Endothelial cell (in vitro differentiated cells): ENCODE results near the gene SLC7A4. TPM values are rescaled to one million over a fixed set of nuclear protein-coding genes. Genes with fewer than 3 reads are reported as not detected.

ENCODE experiments used
- DNase-seq: peaks from one replicate; pipeline ENCODE4 v3.0.0; 2021; ENCODE audit warnings: low spot score
- H3K27ac Mint-ChIP-seq: one replicate; pipeline ENCODE4 v1.8.0; 2021; ENCODE audit warnings: mixed read lengths, inconsistent platforms; ENCODE audit not compliant: unreplicated experiment
- H3K27me3 Mint-ChIP-seq: one replicate; pipeline ENCODE4 v1.8.0; 2021; ENCODE audit warnings: mild to moderate bottlenecking, moderate library complexity, mixed read lengths, inconsistent platforms; ENCODE audit not compliant: unreplicated experiment
- H3K36me3 Mint-ChIP-seq: one replicate; pipeline ENCODE4 v1.8.0; 2021; ENCODE audit warnings: mild to moderate bottlenecking, low read depth, mixed read lengths, inconsistent platforms; ENCODE audit not compliant: unreplicated experiment
- H3K4me1 Mint-ChIP-seq: one replicate; pipeline ENCODE4 v1.8.0; 2021; ENCODE audit warnings: mild to moderate bottlenecking, mixed read lengths, inconsistent platforms; ENCODE audit not compliant: unreplicated experiment
- H3K4me3 Mint-ChIP-seq: one replicate; pipeline ENCODE4 v1.8.0; 2021; ENCODE audit warnings: mild to moderate bottlenecking, mixed read lengths, inconsistent platforms; ENCODE audit not compliant: unreplicated experiment
- H3K9me3 Mint-ChIP-seq: one replicate; pipeline ENCODE4 v1.8.0; 2021; ENCODE audit warnings: mixed read lengths, inconsistent platforms; ENCODE audit not compliant: unreplicated experiment
- total RNA-seq: library from RNA; stranded (reverse); fragmentation: NEBNext Ultra II Directional; extraction: Animal tissue kit (Norgen Biotek cat#: 25700); gene quantifications from one replicate; pipeline ENCODE4 v1.2.1, GENCODE V29; 2021; ENCODE audit not compliant: unreplicated experiment
- TF ChIP-seq, protein P1 (sequence below): fragments of 200-600 bp; sonication (generic); IDR thresholded peaks from one replicate; pipeline ENCODE4 v1.5.0; 2021; ENCODE audit warnings: antibody characterized with exemption; ENCODE audit not compliant: unreplicated experiment

The SLC7A4 gene
- total RNA-seq, 1 donor from 2014 or later = not detected

DNA sequence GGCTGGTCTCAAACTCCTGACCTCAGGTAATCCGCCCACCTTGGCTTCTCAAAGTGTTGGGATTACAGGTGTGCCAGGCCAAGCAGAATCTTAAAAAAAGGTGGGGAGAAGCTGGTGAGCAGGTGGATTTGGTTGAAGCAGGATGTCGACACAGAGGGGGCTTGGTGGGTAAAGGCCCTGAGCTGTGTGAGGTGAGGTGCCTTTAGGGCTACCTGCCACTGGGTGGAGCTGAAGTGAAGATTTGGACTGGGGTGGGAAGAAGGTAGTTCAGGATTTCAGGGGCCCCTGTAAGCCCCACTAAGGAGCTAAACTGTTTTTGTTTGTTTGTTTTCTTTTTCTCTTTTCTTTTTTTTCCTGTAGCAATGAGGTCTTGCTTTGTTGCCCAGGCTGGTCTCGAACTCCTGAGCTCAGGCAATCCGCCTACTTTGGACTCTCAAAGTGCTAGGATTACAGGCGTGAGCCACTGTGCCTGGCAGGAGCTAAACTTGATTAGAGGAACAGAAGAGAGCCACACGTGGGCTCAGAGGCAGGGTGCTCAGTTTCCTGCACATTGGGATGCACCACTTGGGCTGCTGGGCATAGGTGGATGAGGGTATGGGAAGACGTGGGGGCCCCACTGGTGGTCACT, 11.4 kb downstream of the SLC7A4 start:
- no peak for DNase-seq
- TF ChIP-seq, protein P1, sequence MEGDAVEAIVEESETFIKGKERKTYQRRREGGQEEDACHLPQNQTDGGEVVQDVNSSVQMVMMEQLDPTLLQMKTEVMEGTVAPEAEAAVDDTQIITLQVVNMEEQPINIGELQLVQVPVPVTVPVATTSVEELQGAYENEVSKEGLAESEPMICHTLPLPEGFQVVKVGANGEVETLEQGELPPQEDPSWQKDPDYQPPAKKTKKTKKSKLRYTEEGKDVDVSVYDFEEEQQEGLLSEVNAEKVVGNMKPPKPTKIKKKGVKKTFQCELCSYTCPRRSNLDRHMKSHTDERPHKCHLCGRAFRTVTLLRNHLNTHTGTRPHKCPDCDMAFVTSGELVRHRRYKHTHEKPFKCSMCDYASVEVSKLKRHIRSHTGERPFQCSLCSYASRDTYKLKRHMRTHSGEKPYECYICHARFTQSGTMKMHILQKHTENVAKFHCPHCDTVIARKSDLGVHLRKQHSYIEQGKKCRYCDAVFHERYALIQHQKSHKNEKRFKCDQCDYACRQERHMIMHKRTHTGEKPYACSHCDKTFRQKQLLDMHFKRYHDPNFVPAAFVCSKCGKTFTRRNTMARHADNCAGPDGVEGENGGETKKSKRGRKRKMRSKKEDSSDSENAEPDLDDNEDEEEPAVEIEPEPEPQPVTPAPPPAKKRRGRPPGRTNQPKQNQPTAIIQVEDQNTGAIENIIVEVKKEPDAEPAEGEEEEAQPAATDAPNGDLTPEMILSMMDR = no peak
- Mint-ChIP-seq H3K9me3 (no peaks in the 10 kb centered on the region), H3K27me3 (peaks cover 10% of the 10 kb centered on the region), H3K36me3 (peaks cover 4% of the 10 kb centered on the region), H3K27ac (peak overlapping the region; percentile 24), H3K4me1 (peaks cover 4% of the 10 kb centered on the region), H3K4me3 (no peak overlapping the region)

DNA sequence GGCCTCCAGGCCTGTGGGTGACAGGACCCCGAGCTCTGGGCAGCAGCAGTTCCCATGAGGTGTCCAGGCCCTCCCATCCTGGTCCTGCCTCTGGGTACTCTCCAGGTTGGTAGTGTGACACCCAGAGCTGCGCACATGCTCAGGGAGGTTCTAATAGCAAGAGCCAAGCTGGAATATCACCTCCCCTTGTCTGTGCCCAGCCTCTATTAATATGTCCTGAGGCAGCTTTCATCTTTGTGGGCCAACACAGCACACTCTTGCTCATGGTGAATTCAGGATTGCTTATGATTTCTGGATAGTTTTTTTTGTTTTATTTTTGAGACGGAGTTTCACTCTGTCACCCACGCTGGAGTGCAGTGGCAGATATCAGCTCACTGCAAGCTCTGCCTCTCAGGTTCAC, 14.0 kb downstream of the SLC7A4 start:
- TF ChIP-seq, protein P1 = no peak
- Mint-ChIP-seq H3K9me3 (no peaks in the 10 kb centered on the region), H3K4me3 (no peak overlapping the region), H3K27ac (no peak overlapping the region), H3K36me3 (peaks cover 4% of the 10 kb centered on the region), H3K4me1 (peaks cover 7% of the 10 kb centered on the region), H3K27me3 (peaks cover 14% of the 10 kb centered on the region)
- no peak for DNase-seq

DNA sequence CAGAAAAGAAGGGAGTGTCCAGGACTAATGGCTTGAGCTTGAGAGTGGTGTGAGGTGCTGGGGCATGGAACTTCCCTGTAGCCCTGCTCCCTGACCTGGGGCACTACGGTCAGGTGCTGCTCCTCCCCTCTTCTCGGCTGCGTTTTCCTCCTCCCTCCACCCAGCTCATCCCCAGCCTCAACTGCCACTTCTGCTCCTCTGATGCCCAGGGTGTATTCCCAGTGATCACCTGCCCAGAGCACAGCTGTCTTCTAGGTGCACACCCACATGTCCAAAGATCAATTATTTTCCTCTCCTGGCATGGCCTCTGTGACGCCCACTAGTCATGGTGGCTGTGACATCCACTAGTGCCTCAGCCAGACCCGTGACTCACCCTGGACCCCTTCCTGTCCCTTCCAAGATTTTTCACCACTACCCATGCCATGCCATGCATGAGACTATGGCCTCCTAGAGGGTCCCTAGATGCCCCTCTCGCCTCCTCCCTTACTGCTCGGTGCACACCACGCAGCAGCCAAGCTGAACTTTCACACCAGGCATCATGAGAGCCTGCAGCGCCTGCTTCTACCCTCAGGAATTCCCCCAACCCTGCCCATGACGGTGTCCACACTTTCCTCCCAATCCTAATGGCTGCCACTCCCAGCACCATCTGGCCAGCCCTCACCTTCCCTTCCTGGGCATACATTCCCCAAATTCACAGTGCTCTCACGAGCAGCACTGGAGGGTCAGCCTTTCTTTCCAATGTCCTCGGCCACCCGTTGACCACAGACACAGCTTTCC, 15.5 kb downstream of the SLC7A4 start:
- Mint-ChIP-seq H3K27ac (no peak overlapping the region), H3K4me3 (no peak overlapping the region), H3K36me3 (peaks cover 4% of the 10 kb centered on the region), H3K27me3 (peaks cover 14% of the 10 kb centered on the region), H3K9me3 (no peaks in the 10 kb centered on the region), H3K4me1 (peaks cover 7% of the 10 kb centered on the region)
- TF ChIP-seq, protein P1 = no peak
- no peak for DNase-seq

DNA sequence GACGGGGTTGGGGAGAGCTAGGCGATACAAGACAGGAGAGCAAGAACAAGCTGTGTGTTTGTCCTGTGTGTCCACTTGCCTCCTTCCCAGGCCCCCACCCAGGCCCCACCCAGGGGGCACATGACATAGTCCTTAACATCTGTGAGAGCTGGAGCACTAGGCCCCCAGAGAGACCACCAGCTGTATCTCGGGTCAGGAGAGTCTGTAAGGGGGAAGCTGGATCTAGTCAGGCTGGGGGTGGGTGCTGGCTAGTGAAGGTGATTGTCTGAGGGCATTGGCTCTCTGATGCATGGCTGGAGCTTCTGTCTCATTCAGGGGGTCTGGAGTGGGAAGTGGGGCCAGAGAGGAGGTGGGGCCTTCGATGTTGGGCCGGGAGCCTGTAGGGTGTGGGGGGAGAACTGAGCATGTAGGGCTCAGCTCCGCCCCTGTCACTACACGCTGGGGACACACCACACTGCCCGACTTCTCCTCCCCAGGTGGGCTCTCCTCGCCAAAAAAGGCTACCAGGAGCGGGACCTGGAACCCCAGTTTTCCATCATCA, 16.8 kb downstream of the SLC7A4 start:
- Mint-ChIP-seq H3K27me3 (peaks cover 8% of the 10 kb centered on the region), H3K4me3 (no peak overlapping the region), H3K36me3 (peaks cover 4% of the 10 kb centered on the region), H3K9me3 (no peaks in the 10 kb centered on the region), H3K4me1 (peaks cover 7% of the 10 kb centered on the region), H3K27ac (no peak overlapping the region)
- no peak for DNase-seq
- TF ChIP-seq, protein P1 = no peak
